Chondrocyte (in vitro differentiated cells): ENCODE data around the gene PPP2R5A. TPM values are rescaled to one million over a fixed set of nuclear protein-coding genes. Genes with fewer than 3 reads are reported as not detected.
"Not testable (repeated sequence)": the region's sequence is repeated elsewhere in the genome, so short reads cannot be mapped to it uniquely, and the experiment has no call there.

Experiments used
- DNase-seq: peaks from one replicate; pipeline ENCODE4 v3.0.0; 2021; ENCODE audit warnings: mixed read lengths, low spot score
- H3K27ac Mint-ChIP-seq: one replicate; pipeline ENCODE4 v1.8.0; 2021; ENCODE audit warnings: mild to moderate bottlenecking, moderate library complexity, mixed read lengths; ENCODE audit not compliant: unreplicated experiment
- H3K27me3 Mint-ChIP-seq: 2 replicates; pipeline ENCODE4 v1.8.0; 2021; ENCODE audit warnings: low read depth, mixed read lengths
- H3K36me3 Mint-ChIP-seq: 2 replicates; pipeline ENCODE4 v1.8.0; 2021; ENCODE audit warnings: low read depth, mixed read lengths
- H3K4me1 Mint-ChIP-seq: 2 replicates; pipeline ENCODE4 v1.8.0; 2021; ENCODE audit warnings: low read depth, mild to moderate bottlenecking, mixed read lengths
- H3K4me3 Mint-ChIP-seq: one replicate; pipeline ENCODE4 v1.8.0; 2021; ENCODE audit warnings: mild to moderate bottlenecking, moderate library complexity, mixed read lengths; ENCODE audit not compliant: unreplicated experiment
- H3K9me3 Mint-ChIP-seq: 2 replicates; pipeline ENCODE4 v1.8.0; 2021; ENCODE audit warnings: low read depth, mixed read lengths
- total RNA-seq: library from RNA; stranded (reverse); gene quantifications from 3 replicates; pipeline ENCODE4 v1.2.1, GENCODE V29; 2021
- TF ChIP-seq, protein P1 (sequence below): fragments of 200-600 bp; sonication (generic); IDR thresholded peaks from 2 replicates; pipeline ENCODE4 v1.5.0; 2021; ENCODE audit warnings: antibody characterized with exemption, mild to moderate bottlenecking, moderate library complexity

The PPP2R5A gene
- total RNA-seq, 1 donor from 2014 or later, result 16.8 TPM

DNA sequence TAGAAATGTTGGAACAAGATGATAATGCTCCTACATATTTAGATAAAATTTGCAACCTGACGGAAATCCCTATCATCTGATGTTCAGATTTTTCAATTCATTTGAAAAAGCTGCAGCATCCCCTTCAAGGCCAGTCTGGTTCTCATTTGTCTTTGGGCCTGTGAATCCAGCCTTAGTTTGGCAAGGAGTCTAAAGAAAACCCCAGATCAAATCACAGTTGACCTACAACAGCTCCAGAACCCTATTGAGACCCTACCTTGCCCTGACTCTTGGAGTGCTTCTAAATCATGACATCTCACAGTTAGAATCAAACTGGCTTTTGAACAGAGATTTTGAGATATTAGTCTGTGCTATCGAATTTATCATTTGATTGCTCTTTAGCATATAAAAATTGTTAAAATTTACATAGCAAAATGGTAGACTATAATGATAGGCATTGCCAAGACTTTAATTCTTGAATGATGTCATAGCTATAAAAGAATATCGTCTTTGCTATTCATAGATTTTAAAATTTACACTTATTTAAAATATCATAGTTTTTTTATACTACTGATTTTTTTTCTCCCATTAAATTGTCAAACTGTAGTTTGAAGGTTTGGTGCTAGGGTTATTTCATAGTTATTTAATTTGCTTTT lies 2.2 kb downstream of the PPP2R5A start:
- Mint-ChIP-seq H3K27ac (peak overlapping the region; percentile 91), H3K4me3 (peak overlapping the region; percentile 85), H3K27me3 (no peaks in the 10 kb centered on the region), H3K4me1 (peaks cover 45% of the 10 kb centered on the region), H3K36me3 (no peaks in the 10 kb centered on the region), H3K9me3 (no peaks in the 10 kb centered on the region)
- DNase-seq, result no peak
- TF ChIP-seq, protein P1, sequence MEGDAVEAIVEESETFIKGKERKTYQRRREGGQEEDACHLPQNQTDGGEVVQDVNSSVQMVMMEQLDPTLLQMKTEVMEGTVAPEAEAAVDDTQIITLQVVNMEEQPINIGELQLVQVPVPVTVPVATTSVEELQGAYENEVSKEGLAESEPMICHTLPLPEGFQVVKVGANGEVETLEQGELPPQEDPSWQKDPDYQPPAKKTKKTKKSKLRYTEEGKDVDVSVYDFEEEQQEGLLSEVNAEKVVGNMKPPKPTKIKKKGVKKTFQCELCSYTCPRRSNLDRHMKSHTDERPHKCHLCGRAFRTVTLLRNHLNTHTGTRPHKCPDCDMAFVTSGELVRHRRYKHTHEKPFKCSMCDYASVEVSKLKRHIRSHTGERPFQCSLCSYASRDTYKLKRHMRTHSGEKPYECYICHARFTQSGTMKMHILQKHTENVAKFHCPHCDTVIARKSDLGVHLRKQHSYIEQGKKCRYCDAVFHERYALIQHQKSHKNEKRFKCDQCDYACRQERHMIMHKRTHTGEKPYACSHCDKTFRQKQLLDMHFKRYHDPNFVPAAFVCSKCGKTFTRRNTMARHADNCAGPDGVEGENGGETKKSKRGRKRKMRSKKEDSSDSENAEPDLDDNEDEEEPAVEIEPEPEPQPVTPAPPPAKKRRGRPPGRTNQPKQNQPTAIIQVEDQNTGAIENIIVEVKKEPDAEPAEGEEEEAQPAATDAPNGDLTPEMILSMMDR, result no peak

GRCh38 chr1:212287995-212288394 lies 2.8 kb downstream of the PPP2R5A start:
- H3K4me3 Mint-ChIP-seq, H3K9me3 Mint-ChIP-seq, H3K27me3 Mint-ChIP-seq, H3K27ac Mint-ChIP-seq, H3K36me3 Mint-ChIP-seq, DNase-seq: not testable (repeated sequence)
- peaks cover 45% of the 10 kb centered on the region for H3K4me1 Mint-ChIP-seq

DNA sequence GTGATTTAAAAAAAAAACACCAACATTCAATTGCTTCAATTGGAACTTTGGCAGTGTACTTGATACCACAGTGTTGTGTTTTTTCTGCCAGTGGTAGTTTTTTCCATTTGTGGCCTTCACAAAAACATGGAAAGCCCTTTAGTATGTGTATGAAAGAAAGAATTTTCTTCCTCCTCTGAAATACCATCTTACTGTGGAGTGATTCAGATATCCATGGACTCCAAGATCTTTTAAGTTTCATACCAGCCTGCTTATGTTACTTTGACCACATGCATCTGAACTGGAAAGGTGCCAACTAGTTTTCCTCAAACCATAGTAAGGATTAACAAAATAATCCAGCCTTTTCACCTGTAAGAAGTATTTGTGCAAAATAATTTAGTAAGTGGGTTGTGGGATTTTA lies 3.4 kb downstream of the PPP2R5A start:
- TF ChIP-seq, protein P1, result no peak
- Mint-ChIP-seq H3K27ac (peak overlapping the region; percentile 0), H3K9me3 (no peaks in the 10 kb centered on the region), H3K36me3 (no peaks in the 10 kb centered on the region), H3K4me3 (no peak overlapping the region), H3K27me3 (no peaks in the 10 kb centered on the region), H3K4me1 (peaks cover 48% of the 10 kb centered on the region)
- no peak for DNase-seq

GRCh38 chr1:212289262-212290077 lies 4.3 kb downstream of the PPP2R5A start:
- Mint-ChIP-seq H3K27me3 (no peaks in the 10 kb centered on the region), H3K36me3 (no peaks in the 10 kb centered on the region), H3K4me3 (no peak overlapping the region), H3K4me1 (peaks cover 45% of the 10 kb centered on the region), H3K9me3 (no peaks in the 10 kb centered on the region), H3K27ac (no peak overlapping the region)
- no peak for DNase-seq
- TF ChIP-seq, protein P1, result no peak

GRCh38 chr1:212290608-212291007 lies 5.4 kb downstream of the PPP2R5A start:
- TF ChIP-seq, protein P1, result no peak
- DNase-seq, result no peak
- Mint-ChIP-seq H3K9me3 (no peaks in the 10 kb centered on the region), H3K4me3 (no peak overlapping the region), H3K4me1 (peaks cover 40% of the 10 kb centered on the region), H3K36me3 (no peaks in the 10 kb centered on the region), H3K27me3 (no peaks in the 10 kb centered on the region), H3K27ac (no peak overlapping the region)
